Parathyroid adenoma (tissue), 2 donors: ENCODE results near the gene TMEFF1.
"Not testable (repeated sequence)": the region's sequence is repeated elsewhere in the genome, so short reads cannot be mapped to it uniquely, and the experiment has no call there.

Source experiments
- H2AFZ ChIP-seq: fragments of 300-600 bp; sonication (generic); one replicate; pipeline ENCODE4 v1.7.0; 2017; ENCODE audit warnings: antibody characterized with exemption, mild to moderate bottlenecking
- H3K27ac ChIP-seq: fragments of 300-600 bp; sonication (generic); one replicate; pipeline ENCODE4 v1.7.0; 2017
- H3K27me3 ChIP-seq: fragments of 300-600 bp; sonication (generic); one replicate; pipeline ENCODE4 v1.7.0; 2017; ENCODE audit warnings: low read length; ENCODE audit not compliant: control insufficient read depth, insufficient read depth
- H3K36me3 ChIP-seq: fragments of 300-600 bp; sonication (generic); one replicate; pipeline ENCODE4 v1.7.0; 2017; ENCODE audit warnings: low read length; ENCODE audit not compliant: control insufficient read depth, insufficient read depth
- H3K4me1 ChIP-seq: fragments of 300-600 bp; sonication (generic); one replicate; pipeline ENCODE4 v1.7.0; 2017; ENCODE audit warnings: control low read depth
- H3K4me2 ChIP-seq: fragments of 300-600 bp; sonication (generic); one replicate; pipeline ENCODE4 v1.7.0; 2017; ENCODE audit warnings: low read length
- H3K4me3 ChIP-seq: fragments of 300-600 bp; sonication (generic); one replicate; pipeline ENCODE4 v1.7.0; 2017; ENCODE audit warnings: low read depth, low read length
- H3K79me2 ChIP-seq: fragments of 300-600 bp; sonication (generic); one replicate; pipeline ENCODE4 v1.7.0; 2017; ENCODE audit warnings: control low read depth
- H3K9ac ChIP-seq: fragments of 300-600 bp; sonication (generic); one replicate; pipeline ENCODE4 v1.7.0; 2017; ENCODE audit warnings: mild to moderate bottlenecking
- H3K9me3 ChIP-seq: fragments of 300-600 bp; sonication (generic); one replicate; pipeline ENCODE4 v1.7.0; 2017; ENCODE audit warnings: low read length; ENCODE audit not compliant: control insufficient read depth
- CTCF ChIP-seq: fragments of 300-600 bp; sonication (generic); IDR thresholded peaks from one replicate; pipeline ENCODE4 v1.7.0; 2017; ENCODE audit warnings: antibody characterized with exemption, mild to moderate bottlenecking
- donor health status: primary hyperparathyroidism.

The TMEFF1 gene

DNA sequence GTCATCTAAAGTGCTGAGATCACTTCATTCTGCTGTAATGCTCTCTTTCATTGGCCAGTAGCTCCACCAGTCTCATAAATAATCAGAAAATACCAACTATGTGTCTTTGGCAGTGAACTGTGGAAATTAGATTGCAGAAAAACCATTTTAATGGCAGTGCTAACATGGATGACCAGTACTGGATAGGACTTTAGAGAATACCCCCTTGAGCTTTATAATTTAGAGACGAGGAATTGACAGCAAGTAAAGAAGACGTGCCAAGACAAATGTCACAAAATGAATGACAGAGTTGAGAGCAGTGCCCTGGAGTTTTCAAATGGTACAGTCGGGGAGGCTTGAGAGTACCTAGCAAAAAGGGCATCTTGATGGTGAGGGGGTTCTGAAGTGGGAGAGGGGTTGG is 40.2 kb upstream of the TMEFF1 start:
- Histone ChIP-seq H3K4me3 (no peak overlapping the region), H3K9ac (no peak overlapping the region), H3K79me2 (no peaks in the 10 kb centered on the region), H3K4me1 (no peaks in the 10 kb centered on the region), H2AFZ (no peak overlapping the region), H3K9me3 (no peaks in the 10 kb centered on the region), H3K36me3 (no peaks in the 10 kb centered on the region), H3K27me3 (no peaks in the 10 kb centered on the region), H3K27ac (no peak overlapping the region), H3K4me2 (no peak overlapping the region)
- TF ChIP-seq CTCF = no peak

- no peaks in the 10 kb centered on the region for H3K4me1 ChIP-seq
- no peaks in the 10 kb centered on the region for H3K9me3 ChIP-seq
- H3K27me3 ChIP-seq = no peaks in the 10 kb centered on the region
- H3K4me2 ChIP-seq = no peak overlapping the region
- TF ChIP-seq CTCF = no peak
- H3K4me3 ChIP-seq = no peak overlapping the region
- no peak overlapping the region for H3K9ac ChIP-seq
- no peaks in the 10 kb centered on the region for H3K36me3 ChIP-seq
- H3K79me2 ChIP-seq = no peaks in the 10 kb centered on the region
- H3K27ac ChIP-seq = no peak overlapping the region
- H2AFZ ChIP-seq = no peak overlapping the region
These were observed 36.4 kb upstream of the TMEFF1 start for GRCh38 chr9:100436571-100436970.

GRCh38 chr9:100437860-100438805 is 34.8 kb upstream of the TMEFF1 start:
- no peaks in the 10 kb centered on the region for H3K36me3 ChIP-seq
- H3K27ac ChIP-seq = no peak overlapping the region
- no peaks in the 10 kb centered on the region for H3K27me3 ChIP-seq
- no peaks in the 10 kb centered on the region for H3K4me1 ChIP-seq
- TF ChIP-seq CTCF = peak; percentile 86
- no peaks in the 10 kb centered on the region for H3K9me3 ChIP-seq
- no peak overlapping the region for H2AFZ ChIP-seq
- H3K9ac ChIP-seq = no peak overlapping the region
- H3K4me2 ChIP-seq = no peak overlapping the region
- H3K4me3 ChIP-seq = no peak overlapping the region
- H3K79me2 ChIP-seq = no peaks in the 10 kb centered on the region

- Histone ChIP-seq H3K27me3 (no peaks in the 10 kb centered on the region), H3K9me3 (no peaks in the 10 kb centered on the region), H3K4me3 (no peak overlapping the region), H3K27ac (no peak overlapping the region), H3K79me2 (no peaks in the 10 kb centered on the region), H3K4me2 (no peak overlapping the region), H3K4me1 (no peaks in the 10 kb centered on the region), H3K9ac (no peak overlapping the region), H3K36me3 (no peaks in the 10 kb centered on the region), H2AFZ (no peak overlapping the region)
- TF ChIP-seq CTCF = no peak
These were observed 32.9 kb upstream of the TMEFF1 start for GRCh38 chr9:100440071-100440470.

DNA sequence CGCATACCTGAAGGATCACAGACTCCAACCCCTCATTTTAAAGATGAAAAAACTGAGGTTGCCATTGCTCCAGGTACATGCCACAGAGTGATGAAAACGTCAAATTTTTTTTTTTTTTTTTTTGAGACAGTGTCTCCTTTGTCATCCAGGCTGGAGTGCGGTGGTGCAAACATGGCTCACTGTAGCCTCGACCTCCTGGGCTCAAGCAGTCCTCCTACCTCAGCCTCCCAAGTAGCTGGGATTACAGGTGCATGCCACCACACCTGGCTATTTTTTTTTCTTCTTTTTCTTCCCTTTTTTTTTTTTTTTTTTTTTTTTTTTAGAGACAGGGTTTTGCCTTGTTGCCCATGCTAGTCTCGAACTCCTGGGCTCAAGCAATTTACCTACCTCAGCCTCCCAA is 32.5 kb upstream of the TMEFF1 start:
- not testable (repeated sequence) for H3K4me3 ChIP-seq, H3K4me1 ChIP-seq, H3K79me2 ChIP-seq, H3K27me3 ChIP-seq, H3K27ac ChIP-seq, H2AFZ ChIP-seq, H3K4me2 ChIP-seq, H3K9me3 ChIP-seq, H3K36me3 ChIP-seq, H3K9ac ChIP-seq
